Epithelial cell of esophagus (primary cell): Measurements from ENCODE around the gene AFF1.
A peak's percentile ranks its signal among the peaks of the same experiment; 100 is the strongest.

ENCODE experiments used
- DNase-seq: peaks from one replicate; pipeline ENCODE4 v3.0.0; 2010; ENCODE audit warnings: low read depth
- H3K4me3 ChIP-seq: 2 replicates; pipeline ENCODE4 v1.5.1; 2011; ENCODE audit warnings: mild to moderate bottlenecking, low read length, control low read depth
- CTCF ChIP-seq: IDR thresholded peaks from 2 replicates; pipeline ENCODE4 v1.5.1; 2011; ENCODE audit warnings: low read depth, mild to moderate bottlenecking, low read length, control low read depth, inconsistent platforms; ENCODE audit not compliant: insufficient read depth; ENCODE audit errors: missing control alignments

The AFF1 gene

GRCh38 chr4:86999136-86999643 is 64.4 kb downstream of the AFF1 start:
- TF ChIP-seq CTCF, result no peak
- no peak overlapping the region for H3K4me3 ChIP-seq
- no peak for DNase-seq

- TF ChIP-seq CTCF, result no peak
- no peak for DNase-seq
- no peak overlapping the region for H3K4me3 ChIP-seq
Measured at GRCh38 chr4:87002682-87003043, 67.9 kb downstream of the AFF1 start.

- DNase-seq, result no peak
- no peak overlapping the region for H3K4me3 ChIP-seq
- TF ChIP-seq CTCF, result no peak
Measured at GRCh38 chr4:87003266-87003665, 68.5 kb downstream of the AFF1 start.

- no peak for TF ChIP-seq CTCF
- no peak for DNase-seq
- no peak overlapping the region for H3K4me3 ChIP-seq
Measured at GRCh38 chr4:87005369-87005689, 70.5 kb downstream of the AFF1 start.

GRCh38 chr4:87005690-87006425 is 71.0 kb downstream of the AFF1 start:
- TF ChIP-seq CTCF, result no peak
- no peak for DNase-seq
- peak overlapping the region; percentile 88 for H3K4me3 ChIP-seq

GRCh38 chr4:87006426-87006675 is 71.5 kb downstream of the AFF1 start:
- peak overlapping the region; percentile 88 for H3K4me3 ChIP-seq
- no peak for DNase-seq
- TF ChIP-seq CTCF, result peak; percentile 45
